ENCODE data around the gene DLK1. TPM values are rescaled to one million over a fixed set of nuclear protein-coding genes. Genes with fewer than 3 reads are reported as not detected.

The DLK1 gene
- total RNA-seq = not detected in 2 replicates

DNA sequence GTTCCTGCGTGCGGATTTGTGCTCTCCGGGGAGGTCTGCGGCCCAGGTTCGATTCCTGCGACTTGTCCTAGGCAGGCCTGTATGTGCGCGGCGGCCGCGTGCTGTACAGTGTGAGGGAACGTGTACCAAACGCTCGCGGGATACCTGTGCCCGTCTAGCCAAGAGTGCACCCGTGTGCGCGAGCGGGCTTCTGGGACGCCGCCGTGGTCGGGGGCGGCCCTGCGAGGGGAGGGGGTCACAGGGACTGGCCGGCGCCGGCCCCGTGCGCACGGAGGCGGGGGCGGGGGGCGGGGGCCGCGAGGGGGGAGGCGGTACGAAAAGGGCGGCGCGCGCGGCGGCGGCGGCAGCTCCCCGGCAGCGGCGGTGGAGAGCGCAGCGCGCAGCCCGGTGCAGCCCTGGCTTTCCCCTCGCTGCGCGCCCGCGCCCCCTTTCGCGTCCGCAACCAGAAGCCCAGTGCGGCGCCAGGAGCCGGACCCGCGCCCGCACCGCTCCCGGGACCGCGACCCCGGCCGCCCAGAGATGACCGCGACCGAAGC is at the start of gene DLK1:
Gene DLK1, plus strand, starts transcription at position 343 of the 536 bp plus-strand sequence. Its CDS starts 177 bp downstream, at position 520.

Other genes starting within 250 kb of the DLK1 start
- 0.21 and 0.23 TPM in 2 replicates for gene BEGAIN, start 139.5 kb upstream of the DLK1 start, total RNA-seq
- 41.2 and 49.7 TPM in 2 replicates for gene MEG3, start 99.2 kb downstream of the DLK1 start, total RNA-seq
- gene RTL1, start 176.8 kb downstream of the DLK1 start, total RNA-seq = not detected in 2 replicates

Data from airway epithelial cell (primary cell).